Measurements from ENCODE around the gene BCAS3.

BCAS3 gene

GRCh38 chr17:61391595-61392291, 714.1 kb downstream of the BCAS3 start:
- ChIA-PET CTCF (interaction anchor here (0.5 to 1.1 kb wide), 4 partner anchors 10 to 482 kb away, joined by 3 to 5 read pairs (median 4); no protein-coding TSS in a partner anchor), POLR2A (ENCODE audit: low non-redundant PET) (no interaction called here)
- no peak for DNase-seq (ENCODE audit: low spot score)
- TF ChIP-seq, protein P1, sequence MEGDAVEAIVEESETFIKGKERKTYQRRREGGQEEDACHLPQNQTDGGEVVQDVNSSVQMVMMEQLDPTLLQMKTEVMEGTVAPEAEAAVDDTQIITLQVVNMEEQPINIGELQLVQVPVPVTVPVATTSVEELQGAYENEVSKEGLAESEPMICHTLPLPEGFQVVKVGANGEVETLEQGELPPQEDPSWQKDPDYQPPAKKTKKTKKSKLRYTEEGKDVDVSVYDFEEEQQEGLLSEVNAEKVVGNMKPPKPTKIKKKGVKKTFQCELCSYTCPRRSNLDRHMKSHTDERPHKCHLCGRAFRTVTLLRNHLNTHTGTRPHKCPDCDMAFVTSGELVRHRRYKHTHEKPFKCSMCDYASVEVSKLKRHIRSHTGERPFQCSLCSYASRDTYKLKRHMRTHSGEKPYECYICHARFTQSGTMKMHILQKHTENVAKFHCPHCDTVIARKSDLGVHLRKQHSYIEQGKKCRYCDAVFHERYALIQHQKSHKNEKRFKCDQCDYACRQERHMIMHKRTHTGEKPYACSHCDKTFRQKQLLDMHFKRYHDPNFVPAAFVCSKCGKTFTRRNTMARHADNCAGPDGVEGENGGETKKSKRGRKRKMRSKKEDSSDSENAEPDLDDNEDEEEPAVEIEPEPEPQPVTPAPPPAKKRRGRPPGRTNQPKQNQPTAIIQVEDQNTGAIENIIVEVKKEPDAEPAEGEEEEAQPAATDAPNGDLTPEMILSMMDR (conservative IDR thresholded peaks at IDR 0.05; ENCODE audit: low read depth): no peak
- no peak overlapping the region for H3K27ac ChIP-seq

GRCh38 chr17:61392679-61393078, 715.0 kb downstream of the BCAS3 start:
- no peak overlapping the region for H3K27ac ChIP-seq
- DNase-seq (ENCODE audit: low spot score): no peak
- POLR2A ChIA-PET (ENCODE audit: low non-redundant PET): no interaction called here
- CTCF ChIA-PET: no interaction called here
- TF ChIP-seq, protein P1 (conservative IDR thresholded peaks at IDR 0.05; ENCODE audit: low read depth): no peak

- POLR2A ChIA-PET (ENCODE audit: low non-redundant PET): no interaction called here
- TF ChIP-seq, protein P1 (conservative IDR thresholded peaks at IDR 0.05; ENCODE audit: low read depth): no peak
- no peak for DNase-seq (ENCODE audit: low spot score)
Measured at GRCh38 chr17:61393550-61393903, 715.9 kb downstream of the BCAS3 start.

GRCh38 chr17:61393904-61394629, 716.4 kb downstream of the BCAS3 start:
- POLR2A ChIA-PET (ENCODE audit: low non-redundant PET): no interaction called here
- TF ChIP-seq, protein P1 (conservative IDR thresholded peaks at IDR 0.05; ENCODE audit: low read depth): no peak
- DNase-seq (ENCODE audit: low spot score): no peak
- H3K27ac ChIP-seq: no peak overlapping the region
- CTCF ChIA-PET: interaction anchor here (0.5 to 0.6 kb wide), 2 partner anchors 249 to 592 kb away, joined by 3 to 4 read pairs; no protein-coding TSS in a partner anchor

More at GRCh38 chr17:61393550-61393903, 715.9 kb downstream of the BCAS3 start:
- no peak overlapping the region for H3K27ac ChIP-seq
- CTCF ChIA-PET: interaction anchor here (0.5 kb wide), 1 partner anchor 593 kb away, joined by 3 read pairs; no protein-coding TSS in a partner anchor

DNA sequence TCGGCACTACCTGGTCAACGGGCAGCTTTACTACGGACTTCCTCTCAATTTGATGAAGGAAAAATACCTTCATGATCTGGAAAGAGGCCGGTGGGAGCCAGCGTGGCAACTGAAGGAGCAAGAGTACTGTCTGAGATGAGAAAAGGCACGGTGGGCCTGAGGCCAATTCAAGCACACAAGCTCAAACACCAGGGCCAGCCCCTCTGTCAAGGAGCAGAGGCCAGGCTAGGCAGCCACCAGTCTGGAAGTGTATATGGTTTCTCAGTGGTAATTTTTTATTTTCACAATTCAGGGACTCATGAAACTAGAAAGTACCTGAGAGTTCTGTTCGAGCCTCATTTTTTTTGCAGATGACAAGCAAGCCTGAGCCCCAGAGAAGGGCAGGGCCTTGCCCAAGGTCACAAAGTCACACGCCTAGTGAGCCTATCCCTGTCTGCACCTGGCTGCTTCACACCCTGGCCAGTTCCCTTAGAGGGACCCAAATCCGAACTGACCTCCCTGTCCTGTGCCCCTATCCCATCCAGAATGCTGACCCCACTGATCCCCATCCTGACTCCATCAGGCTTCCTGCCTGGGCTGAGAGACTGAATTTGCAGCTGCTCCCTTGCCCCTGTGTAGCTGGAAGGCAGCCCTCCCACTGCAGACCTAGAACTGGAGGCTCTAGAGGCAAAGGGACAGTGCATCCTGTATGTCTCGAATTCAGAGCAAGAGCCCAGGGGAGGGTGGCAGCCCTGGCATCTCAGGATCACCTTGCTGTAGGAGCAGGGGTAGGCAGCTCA, 717.2 kb downstream of the BCAS3 start:
- TF ChIP-seq, protein P1 (conservative IDR thresholded peaks at IDR 0.05; ENCODE audit: low read depth): no peak
- no peak for DNase-seq (ENCODE audit: low spot score)
- POLR2A ChIA-PET (ENCODE audit: low non-redundant PET): no interaction called here
- no peak overlapping the region for H3K27ac ChIP-seq
- CTCF ChIA-PET: interaction anchor here (0.6 to 1.0 kb wide), 2 partner anchors 17 to 249 kb away, joined by 3 to 4 read pairs; no protein-coding TSS in a partner anchor

DNA sequence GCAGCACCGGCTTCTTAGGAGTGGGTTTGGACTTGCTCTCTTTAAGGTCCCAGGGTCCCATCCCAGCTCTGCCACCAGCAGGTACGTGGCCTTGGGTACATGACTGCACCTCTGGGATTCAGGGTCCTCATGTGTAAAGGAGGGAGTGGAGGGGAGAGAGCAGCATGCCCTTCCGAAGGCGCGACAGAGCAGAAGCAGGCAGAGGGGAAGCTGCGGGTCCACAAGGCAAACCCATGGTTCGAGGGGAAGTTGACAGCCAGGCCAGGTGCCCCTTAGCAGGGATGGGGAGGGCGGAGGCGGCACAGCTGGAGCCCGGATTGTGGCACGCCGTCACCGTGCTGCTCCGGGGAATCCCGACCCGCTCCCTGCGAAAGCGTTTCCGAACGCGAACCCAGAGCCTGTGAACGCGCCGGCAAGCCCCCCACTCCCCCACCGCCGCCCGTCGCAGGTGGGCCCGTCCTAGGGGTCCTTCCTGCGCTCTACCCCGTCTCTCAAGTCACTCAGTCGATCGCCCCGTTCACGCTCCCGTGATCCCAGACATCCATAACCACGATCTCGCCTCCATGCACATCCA, 717.8 kb downstream of the BCAS3 start:
- ChIA-PET CTCF (interaction anchor here (1.0 kb wide), 1 partner anchor 17 kb away, joined by 3 read pairs; no protein-coding TSS in a partner anchor), POLR2A (ENCODE audit: low non-redundant PET) (no interaction called here)
- DNase-seq (ENCODE audit: low spot score): no peak
- no peak overlapping the region for H3K27ac ChIP-seq
- TF ChIP-seq, protein P1 (conservative IDR thresholded peaks at IDR 0.05; ENCODE audit: low read depth): no peak

All from RWPE1 (cell line).